Spleen (tissue), 11 donors: Measurements from ENCODE around the gene PDK2. TPM values are rescaled to one million over a fixed set of nuclear protein-coding genes. Genes with fewer than 3 reads are reported as not detected.

Experiments used
- DNase-seq: peaks from one replicate; pipeline ENCODE4 v3.0.0-alpha.2; 2020
- H3K27ac ChIP-seq, 8 donors: fragments of 200-600 bp; sonication (generic) in 7 of 8; 1 replicate in 4 of 8; 2 replicates in 4 of 8; pipeline versions ENCODE4 v1.5.0 to v1.8.0; 2016 to 2021; ENCODE audit warnings: inconsistent platforms in 4 of 8, mild to moderate bottlenecking in 4 of 8, moderate library complexity in 1 of 8
- H3K27me3 ChIP-seq, 7 donors: fragments of 200-600 bp; sonication (generic) in 6 of 7; replicated peaks in 1 of 7; 1 replicate in 4 of 7; 2 replicates in 3 of 7; pipeline versions ENCODE4 v1.5.0 to v1.8.0; 2016 to 2021; ENCODE audit warnings: inconsistent platforms in 3 of 7, mild to moderate bottlenecking in 1 of 7
- H3K36me3 ChIP-seq, 6 donors: fragments of 200-600 bp; sonication (generic) in 5 of 6; 1 replicate in 4 of 6; 2 replicates in 2 of 6; pipeline versions ENCODE4 v1.5.0 to v1.8.0; 2016 to 2021; ENCODE audit warnings: inconsistent platforms in 2 of 6
- H3K4me1 ChIP-seq, 6 donors: fragments of 200-600 bp; sonication (generic) in 5 of 6; 1 replicate in 3 of 6; 2 replicates in 3 of 6; pipeline versions ENCODE4 v1.5.0 to v1.8.0; 2016 to 2021; ENCODE audit warnings: inconsistent platforms in 3 of 6
- H3K4me3 ChIP-seq, 8 donors: fragments of 200-600 bp; sonication (generic) in 7 of 8; 1 replicate in 4 of 8; 2 replicates in 4 of 8; pipeline versions ENCODE4 v1.5.0 to v1.8.0; 2016 to 2021; ENCODE audit warnings: inconsistent platforms in 4 of 8, mild to moderate bottlenecking in 4 of 8, moderate library complexity in 2 of 8
- H3K9me3 ChIP-seq, 8 donors: fragments of 200-600 bp; sonication (generic) in 7 of 8; 1 replicate in 4 of 8; 2 replicates in 4 of 8; pipeline versions ENCODE4 v1.5.0 to v1.8.0; 2016 to 2021; ENCODE audit warnings: inconsistent platforms in 4 of 8
- CTCF ChIP-seq, 11 experiments: fragments of 200-600 bp in 7 of 11; fragments of 450-650 bp in 4 of 11; sonication (generic) in 4 of 11; IDR thresholded peaks in 8 of 11; conservative IDR thresholded peaks in 3 of 11; 1 replicate in 7 of 11; 2 replicates in 4 of 11; pipeline versions ENCODE4 v1.4.0 to v1.8.0; 2016 to 2021; ENCODE audit warnings: antibody characterized with exemption in 11 of 11, inconsistent platforms in 4 of 11, mild to moderate bottlenecking in 1 of 11
- POLR2A ChIP-seq, 3 donors: fragments of 450-650 bp; IDR thresholded peaks; one replicate each; pipeline ENCODE4 v1.5.1; 2017; ENCODE audit warnings: antibody characterized with exemption in 3 of 3, mild to moderate bottlenecking in 1 of 3
- POLR2AphosphoS5 ChIP-seq, 3 donors: sonication (generic); formaldehyde crosslinking; IDR thresholded peaks; one replicate each; pipeline ENCODE4 v1.5.1; 2017; ENCODE audit warnings: antibody characterized with exemption in 3 of 3
- WGBS, 5 donors: extraction: QIAGEN DNeasy Blood & Tissue Kit in 3 of 5; methylation state at CpG; one replicate each; pipeline versions ENCODE4 v1.1.5 to v1.1.7; 2013 to 2018; 5-methylcytosine and 5-hydroxymethylcytosine counted together
- intact Hi-C: fragments of 100-400 bp; cut with DNase I; formaldehyde crosslinking; loops from one replicate; pipeline ENCODE4 v1.15.0; 2023; ENCODE audit warnings: low total_unique reads
- polyA plus RNA-seq, 3 donors: library from polyadenylated mRNA; stranded (reverse); fragments of 200-250 nt; gene quantifications; one replicate each; pipeline ENCODE4 v1.2.1, GENCODE V29; 2013
- total RNA-seq, 7 donors: library from RNA; depleted of rRNA in 3 of 7; stranded (reverse); fragments of >200 nt in 3 of 7; fragmentation: NEBNext Ultra II Directional in 4 of 7; extraction: Animal tissue kit (Norgen Biotek cat#: 25700) in 4 of 7; gene quantifications; one replicate each; pipeline versions ENCODE4 v1.1.0 to v1.2.1, GENCODE V29; 2016 to 2021
- donor health status: healthy with polysubstance abuse.
- donor health status: DM: no; HTN: no; CAD: no; lungs with moderate emphysema.
- donor health status: DM: no; HTN: no; CAD: no.
- donor health status: Bipolar disorder and iron deficiency.
- donor health status: healthy.
- donor health status: DM: no; HTN: no; CAD: no.
- donor health status: DM: yes; HTN: yes; CAD: no.

The PDK2 gene
- total and polyA plus RNA-seq, 10 donors: 8.7 to 41.5 (median 24.3) TPM

GRCh38 chr17:50096758-50097157 is 1.6 kb downstream of the PDK2 start:
- peak overlapping the region in 2 of 8 donors; percentile 89 to 90 for H3K27ac ChIP-seq
- H3K36me3 ChIP-seq: peaks cover 0 to 49% (median 26%) of the 10 kb centered on the region in 6 donors
- DNase-seq: no peak
- H3K4me3 ChIP-seq: peak overlapping the region in 3 of 8 donors; percentile 84 to 94 (median 91)
- no peaks in the 10 kb centered on the region for H3K27me3 ChIP-seq
- H3K4me1 ChIP-seq: peaks cover 14 to 65% (median 37%) of the 10 kb centered on the region in 6 donors
- no peaks in the 10 kb centered on the region for H3K9me3 ChIP-seq
- intact Hi-C loops: no loop called here
- TF ChIP-seq POLR2A (IDR thresholded peaks at IDR 0.05) (no peak), CTCF (IDR thresholded peaks at IDR 0.05 in 8 of 11, conservative IDR thresholded peaks at IDR 0.05 in 3 of 11) (no peak), POLR2AphosphoS5 (IDR thresholded peaks at IDR 0.05) (no peak)
- WGBS, 5 donors: 69 to 92% (median 76%) methylated on average over 3 of the region's 3 CpGs; no CpG with 5 or more reads in 1 of the 5 donors

DNA sequence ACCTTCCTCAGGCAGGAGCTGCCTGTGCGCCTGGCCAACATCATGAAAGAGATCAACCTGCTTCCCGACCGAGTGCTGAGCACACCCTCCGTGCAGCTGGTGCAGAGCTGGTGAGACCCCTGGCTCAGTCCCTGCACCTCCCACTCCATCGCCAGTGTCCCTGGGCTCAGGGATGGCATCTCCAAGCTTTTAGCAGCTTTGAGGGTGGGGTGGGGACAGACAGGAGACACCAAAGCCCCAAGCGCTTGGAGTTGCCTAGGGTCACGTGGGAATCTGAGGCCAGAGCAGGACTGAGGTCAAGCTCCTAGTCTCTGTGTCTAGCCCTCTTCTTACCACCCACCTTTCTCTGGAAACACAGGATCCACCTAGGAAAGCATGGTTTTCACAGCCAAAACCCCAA is 2.3 kb downstream of the PDK2 start:
- TF ChIP-seq POLR2AphosphoS5 (IDR thresholded peaks at IDR 0.05) (no peak), POLR2A (IDR thresholded peaks at IDR 0.05) (no peak), CTCF (IDR thresholded peaks at IDR 0.05 in 8 of 11, conservative IDR thresholded peaks at IDR 0.05 in 3 of 11) (no peak)
- Histone ChIP-seq H3K4me3 (peak overlapping the region in 1 of 8 donors; percentile 6), H3K27ac (no peak overlapping the region), H3K27me3 (no peaks in the 10 kb centered on the region), H3K4me1 (peaks cover 14 to 72% (median 40%) of the 10 kb centered on the region in 6 donors), H3K36me3 (peaks cover 0 to 56% (median 26%) of the 10 kb centered on the region in 6 donors), H3K9me3 (no peaks in the 10 kb centered on the region)
- no peak for DNase-seq
- WGBS, 5 donors: 75 to 96% (median 85%) methylated on average over 5 to 7 of the region's 7 CpGs
- intact Hi-C loops: no loop called here

DNA sequence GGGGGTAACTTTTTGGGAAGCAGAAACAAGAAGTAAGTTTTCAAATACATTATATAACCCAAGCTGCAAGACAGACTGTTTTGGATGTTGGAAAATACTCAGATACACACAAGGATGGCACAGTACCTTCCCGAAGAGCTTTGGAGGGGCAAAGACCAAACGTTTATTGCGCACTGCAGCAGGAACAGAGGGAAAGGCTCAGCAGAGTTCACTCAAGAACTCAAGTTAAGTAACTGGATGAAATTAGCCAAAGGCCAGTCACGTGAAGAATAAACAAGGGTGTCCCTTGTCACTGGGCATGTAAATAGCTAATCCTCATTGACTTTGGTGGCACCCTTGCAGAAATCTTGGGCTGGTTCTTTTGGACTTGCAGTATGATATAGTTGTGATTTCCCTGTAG is 2.8 kb downstream of the PDK2 start:
- TF ChIP-seq CTCF (IDR thresholded peaks at IDR 0.05 in 8 of 11, conservative IDR thresholded peaks at IDR 0.05 in 3 of 11): no peak
- TF ChIP-seq POLR2AphosphoS5 (IDR thresholded peaks at IDR 0.05): no peak
- no peak for TF ChIP-seq POLR2A (IDR thresholded peaks at IDR 0.05)
- H3K36me3 ChIP-seq: peaks cover 0 to 61% (median 26%) of the 10 kb centered on the region in 6 donors
- intact Hi-C loops: no loop called here
- WGBS, 5 donors: 84 to 95% (median 89%) methylated on average over 4 of the region's 4 CpGs
- DNase-seq: no peak
- no peak overlapping the region for H3K27ac ChIP-seq
- H3K4me3 ChIP-seq: no peak overlapping the region
- H3K9me3 ChIP-seq: no peaks in the 10 kb centered on the region
- H3K4me1 ChIP-seq: peaks cover 14 to 77% (median 42%) of the 10 kb centered on the region in 6 donors
- H3K27me3 ChIP-seq: no peaks in the 10 kb centered on the region

- H3K36me3 ChIP-seq: peaks cover 0 to 68% (median 26%) of the 10 kb centered on the region in 6 donors
- no peak for TF ChIP-seq CTCF (IDR thresholded peaks at IDR 0.05 in 8 of 11, conservative IDR thresholded peaks at IDR 0.05 in 3 of 11)
- no peak for TF ChIP-seq POLR2A (IDR thresholded peaks at IDR 0.05)
- TF ChIP-seq POLR2AphosphoS5 (IDR thresholded peaks at IDR 0.05): no peak
- no peak overlapping the region for H3K27ac ChIP-seq
- H3K4me3 ChIP-seq: no peak overlapping the region
- peaks cover 14 to 83% (median 42%) of the 10 kb centered on the region in 6 donors for H3K4me1 ChIP-seq
- H3K27me3 ChIP-seq: no peaks in the 10 kb centered on the region
- WGBS, 5 donors: 88 to 94% (median 91%) methylated on average over 4 of the region's 4 CpGs
- intact Hi-C loops: no loop called here
- H3K9me3 ChIP-seq: no peaks in the 10 kb centered on the region
- DNase-seq: no peak
These were observed 3.4 kb downstream of the PDK2 start for GRCh38 chr17:50098583-50098982.
